ENCODE results near the gene LRRC51.
"Not testable (repeated sequence)": the region's sequence is repeated elsewhere in the genome, so short reads cannot be mapped to it uniquely, and the experiment has no call there.

DNA sequence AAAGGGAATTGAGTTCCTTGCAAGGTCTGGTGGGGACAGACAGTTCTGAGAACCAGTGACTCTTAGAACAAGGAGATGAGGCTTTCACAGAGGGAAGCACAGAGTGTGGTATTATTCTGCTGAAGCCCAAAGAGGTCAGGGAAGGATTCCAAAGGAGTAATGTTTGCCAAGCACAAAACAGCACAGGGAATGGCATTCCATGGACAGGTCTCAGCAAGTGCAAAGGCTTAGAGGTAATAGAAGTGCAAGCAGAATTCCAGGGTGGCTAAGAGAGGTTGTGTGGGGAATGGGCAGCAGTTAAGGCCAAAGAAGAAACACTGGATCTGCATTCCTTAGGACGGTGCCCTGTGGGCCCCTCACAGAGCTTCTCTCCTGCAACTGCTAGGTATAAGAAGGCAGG, 61.4 kb downstream of the LRRC51 start:
- not testable (repeated sequence) for TF ChIP-seq POLR2A, CTCF (IDR thresholded peaks at IDR 0.05)
